Measurements from ENCODE around the gene RGS4. TPM values are rescaled to one million over a fixed set of nuclear protein-coding genes. Genes with fewer than 3 reads are reported as not detected.

The RGS4 gene
- total RNA-seq, 1 experiment from 2014 or later: not detected

DNA sequence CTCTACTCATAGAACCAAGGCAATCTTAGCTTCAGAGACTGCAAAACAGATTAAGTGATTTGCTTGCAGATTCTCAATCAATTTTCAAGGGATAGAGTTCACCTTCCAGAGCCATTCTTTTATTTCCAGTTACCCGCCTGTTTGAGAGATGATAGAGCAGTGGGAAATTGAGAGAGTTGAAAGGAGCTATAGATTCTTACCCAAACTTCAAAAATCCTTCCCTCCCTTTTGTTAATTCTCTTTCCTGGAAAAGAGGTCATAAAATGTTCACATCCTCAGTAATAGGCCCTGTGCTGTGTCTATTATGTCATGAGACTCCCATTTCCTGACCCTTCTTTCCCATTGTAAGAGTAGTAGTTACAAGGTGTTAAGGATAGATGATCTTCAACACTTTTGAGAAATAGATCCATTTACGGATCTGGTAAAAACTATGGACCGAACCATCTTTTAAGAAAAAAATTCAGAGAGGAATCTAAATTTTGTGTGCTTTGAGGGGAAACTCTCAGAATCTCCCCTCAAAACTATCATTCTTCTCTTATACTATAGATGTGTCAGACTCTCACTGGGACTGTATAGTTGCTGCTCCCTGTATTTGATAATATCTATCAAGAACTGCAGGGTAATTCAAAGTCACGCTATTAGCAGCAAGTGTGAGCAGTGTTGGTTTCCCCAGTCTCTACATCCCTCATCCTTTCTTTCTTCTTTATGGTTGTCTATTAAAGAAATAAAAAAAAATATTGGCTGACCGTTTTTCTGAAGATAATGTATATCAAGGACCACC is 8.0 kb downstream of the RGS4 start:
- DNase-seq: no peak
- H3K79me2 ChIP-seq (ENCODE audit: insufficient read depth, low read length): no peaks in the 10 kb centered on the region
- H3K56ac ChIP-seq (ENCODE audit: insufficient read length, low read depth, low read length): no peak overlapping the region
- Mint-ChIP-seq H3K27me3 (ENCODE audit: low read depth) (no peaks in the 10 kb centered on the region), H3K4me3 (no peak overlapping the region), H3K9me3 (peaks cover 0 to 2% of the 10 kb centered on the region in 2 experiments; a peak in 1 of 5 replicates), H3K27ac (no peak overlapping the region), H3K36me3 (ENCODE audit: insufficient read depth in 1 of 3, low read depth in 3 of 3) (no peaks in the 10 kb centered on the region), H3K4me1 (no peaks in the 10 kb centered on the region)
- H3K27me3 ChIP-seq (ENCODE audit: insufficient read depth, low read length): no peaks in the 10 kb centered on the region
- no peaks in the 10 kb centered on the region for H3K23me2 ChIP-seq (ENCODE audit: insufficient read length, low read depth, low read length, poor library complexity, severe bottlenecking)
- no peaks in the 10 kb centered on the region for H3K9me3 ChIP-seq (ENCODE audit: control insufficient read depth, low read depth, low read length)
- no peak overlapping the region for H3K14ac ChIP-seq (ENCODE audit: insufficient read depth, low read length)
- H3K18ac ChIP-seq (ENCODE audit: insufficient read length, low read depth, low read length): no peak overlapping the region
- TF ChIP-seq CTCF (conservative IDR thresholded peaks at IDR 0.05): no peak
- no peak overlapping the region for H3K4ac ChIP-seq (ENCODE audit: low read depth, low read length)
- H2AFZ ChIP-seq (ENCODE audit: low read length): no peak overlapping the region
- H3K79me1 ChIP-seq (ENCODE audit: insufficient read depth, low read depth, low read length, poor library complexity, severe bottlenecking): no peaks in the 10 kb centered on the region
- H2BK12ac ChIP-seq (ENCODE audit: insufficient read length, low read depth, low read length): no peak overlapping the region
- H3K4me1 ChIP-seq (ENCODE audit: insufficient read depth, low read length): no peaks in the 10 kb centered on the region
- H2BK15ac ChIP-seq (ENCODE audit: low read depth, low read length): no peak overlapping the region
- H3K9ac ChIP-seq (ENCODE audit: extremely low read depth, insufficient read length, low read length): no peak overlapping the region
- WGBS (ENCODE audit: extremely low coverage, insufficient read length, low lambda C conversion rate): no CpG with 5 or more reads among the region's 5 CpGs
- no peak overlapping the region for H2BK120ac ChIP-seq (ENCODE audit: low read depth, low read length, poor library complexity, severe bottlenecking)
- no peak overlapping the region for H3K27ac ChIP-seq (ENCODE audit: insufficient read length, low read depth, low read length)
- no peak overlapping the region for H3T11ph ChIP-seq (ENCODE audit: low read length)
- H2BK20ac ChIP-seq (ENCODE audit: low read depth, low read length, poor library complexity, severe bottlenecking): no peak overlapping the region
- H2AK5ac ChIP-seq (ENCODE audit: insufficient read length, low read length): no peak overlapping the region
- no peak overlapping the region for H2BK5ac ChIP-seq (ENCODE audit: insufficient read length, low read length)
- H3K4me2 ChIP-seq (ENCODE audit: insufficient read depth, insufficient read length, low read length): no peak overlapping the region
- H4K20me1 ChIP-seq (ENCODE audit: control insufficient read depth, insufficient read depth, insufficient read length): no peaks in the 10 kb centered on the region
- H4K8ac ChIP-seq (replicated peaks; ENCODE audit: insufficient read length, low read depth, low read length): no peak overlapping the region
- no peak overlapping the region for H3K23ac ChIP-seq (ENCODE audit: insufficient read length, low read depth, low read length)
- H4K5ac ChIP-seq (ENCODE audit: insufficient read length, low read depth, low read length): no peak overlapping the region
- no peak overlapping the region for H4K91ac ChIP-seq (ENCODE audit: insufficient read length, low read depth, low read length)
